ENCODE data around the gene OR6C3. TPM values are rescaled to one million over a fixed set of nuclear protein-coding genes. Genes with fewer than 3 reads are reported as not detected.
"Not testable (repeated sequence)": the region's sequence is repeated elsewhere in the genome, so short reads cannot be mapped to it uniquely, and the experiment has no call there.

OR6C3 gene
- polyA plus RNA-seq (ENCODE audit: insufficient read length in 4 of 4): not detected

DNA sequence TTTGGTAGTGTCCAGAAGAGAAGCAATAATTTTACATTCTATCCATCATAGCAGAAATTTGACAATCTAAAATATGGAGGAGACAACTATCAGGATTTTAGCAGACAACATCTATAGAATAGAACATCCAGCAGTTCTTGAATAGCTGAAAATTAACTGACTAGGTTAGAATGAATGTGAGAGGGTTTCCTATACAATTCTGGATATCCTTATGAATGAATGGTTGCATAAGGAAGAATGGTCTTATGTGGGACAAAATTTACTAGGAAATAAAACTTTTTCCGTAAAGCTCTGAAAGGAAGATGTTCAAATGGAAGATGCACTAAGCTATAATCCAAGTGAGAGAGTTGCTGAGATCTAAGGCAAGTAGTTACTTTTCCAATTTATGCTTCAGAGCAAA lies at the start of gene OR6C3:
OR6C3 (plus strand) TSS at position 301 of the 400 bp plus-strand sequence. CDS start 955 bp downstream, outside the sequence.
- no peak for DNase-seq (ENCODE audit: low read depth in 4 of 4, low spot score in 3 of 4)

DNA sequence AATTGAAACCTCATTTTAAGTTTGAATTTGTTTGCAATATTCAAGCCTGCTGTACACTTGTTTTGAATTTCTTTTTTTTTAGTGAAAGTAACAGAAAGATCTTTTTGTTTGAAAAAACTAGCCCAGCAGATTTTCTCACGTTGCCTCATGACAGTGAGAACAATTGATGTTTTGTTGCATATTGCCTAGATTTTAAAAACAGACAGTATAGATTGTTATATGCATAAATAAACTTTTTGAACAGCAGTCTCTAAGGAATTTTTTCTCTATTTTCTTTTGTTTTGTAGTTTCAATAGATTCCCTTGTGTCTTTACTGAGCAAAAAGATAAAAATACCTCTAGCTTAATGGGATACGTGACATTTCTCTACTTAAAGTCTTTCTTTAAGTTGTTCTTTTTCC lies 49.6 kb upstream of the OR6C3 start:
- DNase-seq (ENCODE audit: low read depth in 4 of 4, low spot score in 3 of 4): no peak

DNA sequence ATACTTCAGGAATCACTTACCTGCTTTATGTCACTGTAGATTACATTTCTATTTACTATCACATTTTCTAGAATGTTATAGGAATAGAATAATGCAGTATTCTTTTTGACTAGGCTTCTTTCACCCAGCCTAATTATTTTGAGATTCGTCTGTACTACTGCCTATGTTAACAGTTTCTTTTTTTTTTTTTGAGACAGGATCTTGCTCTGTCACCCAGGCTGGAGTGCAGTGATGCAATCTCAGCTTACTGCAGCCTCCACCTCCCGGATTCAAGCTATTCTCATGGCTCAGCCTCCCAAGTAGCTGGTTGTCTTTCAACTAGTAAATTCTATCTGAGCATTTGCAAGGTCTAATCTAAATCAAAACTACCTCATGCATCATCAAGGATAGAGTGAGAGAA lies 40.5 kb upstream of the OR6C3 start:
- no peak for DNase-seq (ENCODE audit: low read depth in 4 of 4, low spot score in 3 of 4)

DNA sequence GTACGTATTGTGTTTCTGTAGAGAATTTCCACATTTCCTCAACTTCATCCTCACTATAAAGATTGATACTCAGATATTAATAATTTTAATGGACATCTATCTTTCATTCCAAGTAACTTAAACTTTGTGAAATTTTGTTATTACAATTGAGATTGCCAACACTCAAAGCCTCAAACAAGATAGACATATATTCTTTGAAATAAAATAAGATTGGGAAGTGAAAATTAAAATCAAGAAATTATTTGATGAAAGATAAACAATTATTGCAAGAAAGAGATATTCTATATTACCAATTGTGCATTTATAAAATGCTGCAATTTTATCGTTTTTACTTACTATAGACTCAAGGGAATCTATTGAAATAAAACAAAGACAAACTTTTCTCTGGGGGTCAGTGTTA lies 34.1 kb upstream of the OR6C3 start, which contains the start of gene OR6C6:
OR6C6 (minus strand) TSS at position 101 of the 400 bp plus-strand sequence. CDS start 1,337 bp downstream, outside the sequence.
- DNase-seq (ENCODE audit: low read depth in 4 of 4, low spot score in 3 of 4): no peak

GRCh38 chr12:55314043-55314442 lies 16.5 kb upstream of the OR6C3 start, which contains the start of gene OR6C1:
Gene OR6C1 (plus strand): TSS chr12:55314343. CDS start chr12:55320600, 6,257 bp downstream.
- DNase-seq (ENCODE audit: low read depth in 4 of 4, low spot score in 3 of 4): no peak

DNA sequence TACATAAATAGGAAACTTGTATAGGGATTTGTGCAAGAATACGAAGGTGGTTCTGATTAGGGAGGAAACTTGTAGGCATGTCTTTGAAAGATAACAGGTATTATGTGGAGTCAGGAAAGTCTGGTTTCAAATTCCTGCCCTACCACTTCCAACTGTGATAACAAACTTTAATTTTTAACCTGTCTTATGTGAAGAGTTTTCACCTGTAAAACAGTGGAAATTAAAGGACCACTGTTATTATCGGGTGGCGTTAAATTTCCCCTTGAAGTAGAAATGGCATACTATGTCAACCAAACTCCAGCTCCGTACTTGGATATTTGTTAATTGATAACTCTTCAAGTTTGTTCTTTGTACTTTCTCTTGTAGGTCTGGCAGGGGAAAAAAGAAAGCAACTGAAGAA lies 10.3 kb upstream of the OR6C3 start:
- DNase-seq (ENCODE audit: low read depth in 4 of 4, low spot score in 3 of 4): no peak

DNA sequence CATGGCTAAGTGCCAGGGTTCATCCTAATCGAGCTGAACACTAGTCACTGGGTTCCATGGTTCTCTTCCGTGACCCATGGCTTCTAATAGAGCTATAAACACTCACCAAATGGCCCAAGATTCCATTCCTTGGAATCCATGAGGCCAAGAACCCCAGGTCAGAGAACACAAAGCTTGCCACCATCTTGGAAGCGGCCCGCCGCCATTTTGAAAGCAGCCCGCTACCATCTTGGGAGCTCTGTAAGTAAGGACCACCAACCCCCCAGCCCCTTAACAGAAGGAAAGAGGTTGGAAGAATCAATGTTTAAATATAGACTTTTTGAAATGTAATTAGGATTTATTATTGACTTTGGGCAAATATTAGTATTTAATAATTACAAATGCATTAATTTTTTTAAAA lies 4.7 kb upstream of the OR6C3 start:
- not testable (repeated sequence) for DNase-seq (ENCODE audit: low read depth in 4 of 4, low spot score in 3 of 4)

DNA sequence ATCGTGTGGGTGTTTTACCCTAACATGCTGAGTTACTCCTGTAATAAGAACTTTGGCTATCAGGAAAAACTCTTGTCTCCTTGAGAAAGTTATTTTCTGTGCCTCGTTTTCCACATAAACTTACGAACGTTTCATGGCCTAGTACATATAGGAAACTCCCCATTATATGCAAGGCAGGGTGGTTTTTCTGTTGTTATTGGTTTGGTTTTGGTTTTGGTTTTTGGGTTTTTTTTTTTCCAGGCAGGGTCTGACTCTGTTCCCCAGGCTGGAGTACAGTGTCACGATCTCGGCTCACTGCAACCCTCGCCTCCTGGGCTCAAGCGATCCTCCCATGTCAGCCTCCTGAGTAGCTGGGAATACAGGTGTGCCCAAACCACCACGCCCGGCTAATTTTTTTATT lies 5.5 kb downstream of the OR6C3 start:
- DNase-seq (ENCODE audit: low read depth in 4 of 4, low spot score in 3 of 4): no peak

DNA sequence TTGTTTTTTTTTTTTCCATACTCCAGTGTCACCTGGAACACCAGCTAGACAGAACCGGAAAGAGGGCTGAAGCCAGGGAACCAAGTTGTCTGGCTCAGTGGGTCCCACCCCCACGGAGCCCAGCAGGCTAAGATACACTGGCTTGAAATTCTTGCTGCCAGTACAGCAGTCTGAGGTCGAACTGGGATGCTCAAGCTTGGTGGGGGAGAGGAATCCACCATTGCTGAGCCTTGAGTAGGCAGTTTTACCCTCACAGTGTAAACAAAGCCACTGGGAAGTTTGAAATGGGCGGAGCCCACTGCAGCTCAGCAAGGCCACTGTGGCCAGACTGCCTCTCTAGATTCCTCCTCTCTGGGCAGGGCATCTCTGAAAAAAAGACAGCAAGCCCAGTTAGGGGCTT lies 24.8 kb downstream of the OR6C3 start:
- not testable (repeated sequence) for DNase-seq (ENCODE audit: low read depth in 4 of 4, low spot score in 3 of 4)

DNA sequence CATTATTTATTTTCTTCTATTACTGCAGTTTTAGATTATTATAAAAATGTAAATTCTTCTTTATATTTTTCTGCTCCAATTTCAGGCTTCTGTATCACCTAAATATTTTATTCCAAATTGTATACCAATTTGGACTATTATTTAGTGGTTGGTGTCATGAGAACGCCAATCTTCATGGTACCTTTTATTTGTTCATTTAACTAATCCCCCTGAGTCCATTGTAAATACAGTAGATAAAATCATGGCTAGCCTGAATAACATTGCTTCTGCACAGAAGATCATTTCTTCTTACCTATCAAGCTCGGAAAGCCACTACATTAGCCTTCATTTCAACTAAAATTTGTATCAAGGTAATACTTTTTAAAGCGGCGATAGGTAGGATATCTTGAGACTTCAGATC lies 32.1 kb downstream of the OR6C3 start, which contains the start of gene OR6C75:
OR6C75 (plus strand) TSS at position 301 of the 400 bp plus-strand sequence. CDS start 2,136 bp downstream, outside the sequence.
- DNase-seq (ENCODE audit: low read depth in 4 of 4, low spot score in 3 of 4): no peak

DNA sequence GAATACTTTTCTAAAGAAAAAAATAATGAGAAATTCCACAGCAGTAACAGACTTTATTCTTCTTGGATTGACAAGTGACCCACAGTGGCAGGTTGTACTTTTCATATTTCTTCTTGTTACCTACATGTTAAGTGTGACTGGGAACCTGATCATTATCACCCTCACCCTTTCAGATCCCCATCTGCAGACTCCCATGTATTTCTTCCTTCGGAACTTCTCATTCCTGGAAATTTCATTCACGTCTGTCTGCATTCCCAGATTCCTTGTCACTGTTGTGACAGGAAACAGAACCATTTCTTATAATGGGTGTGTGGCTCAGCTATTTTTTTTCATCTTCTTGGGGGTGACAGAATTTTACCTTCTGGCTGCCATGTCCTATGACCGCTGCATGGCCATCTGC lies 34.5 kb downstream of the OR6C3 start:
- no peak for DNase-seq (ENCODE audit: low read depth in 4 of 4, low spot score in 3 of 4)

DNA sequence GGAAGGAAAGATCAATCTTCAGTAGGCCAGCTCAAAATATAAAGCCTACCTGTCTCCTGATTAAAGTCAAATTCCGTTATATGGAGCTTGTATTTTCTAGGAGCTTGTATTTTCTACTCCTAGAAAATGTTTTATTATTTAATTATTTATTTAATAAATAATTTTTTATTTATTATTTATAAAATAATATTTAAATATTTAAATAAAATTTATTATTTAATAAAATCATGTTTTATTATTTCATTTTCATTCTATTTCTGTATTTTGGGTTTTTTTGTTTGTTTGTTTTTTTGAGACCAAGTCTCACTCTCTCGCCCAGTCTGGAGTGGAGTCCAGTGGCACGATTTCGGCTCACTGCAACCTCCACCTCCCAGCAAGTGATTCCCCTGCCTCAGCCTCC lies 42.0 kb downstream of the OR6C3 start:
- DNase-seq (ENCODE audit: low read depth in 4 of 4, low spot score in 3 of 4): no peak

Other genes starting within 250 kb of the OR6C3 start
- not detected for gene OR9K2, start 204.3 kb upstream of the OR6C3 start, polyA plus RNA-seq (ENCODE audit: insufficient read length in 4 of 4)
- not detected for gene OR10A7, start 109.7 kb upstream of the OR6C3 start, polyA plus RNA-seq (ENCODE audit: insufficient read length in 4 of 4)
- not detected for gene OR6C74, start 86.1 kb upstream of the OR6C3 start, polyA plus RNA-seq (ENCODE audit: insufficient read length in 4 of 4)
- gene OR6C6, start 34.2 kb upstream of the OR6C3 start, polyA plus RNA-seq (ENCODE audit: insufficient read length in 4 of 4): not detected
- gene OR6C1, start 16.4 kb upstream of the OR6C3 start, polyA plus RNA-seq (ENCODE audit: insufficient read length in 4 of 4): not detected
- gene OR6C75, start 32.2 kb downstream of the OR6C3 start, polyA plus RNA-seq (ENCODE audit: insufficient read length in 4 of 4): under 1 TPM in 1 of 4 donors, not detected in 3; 0.04 TPM
- not detected for gene OR6C65, start 69.8 kb downstream of the OR6C3 start, polyA plus RNA-seq (ENCODE audit: insufficient read length in 4 of 4)
- not detected for gene OR6C76, start 95.5 kb downstream of the OR6C3 start, polyA plus RNA-seq (ENCODE audit: insufficient read length in 4 of 4)
- gene OR6C2, start 113.3 kb downstream of the OR6C3 start, polyA plus RNA-seq (ENCODE audit: insufficient read length in 4 of 4): not detected
- not detected for gene OR6C70, start 139.4 kb downstream of the OR6C3 start, polyA plus RNA-seq (ENCODE audit: insufficient read length in 4 of 4)
- not detected for gene OR6C68, start 161.6 kb downstream of the OR6C3 start, polyA plus RNA-seq (ENCODE audit: insufficient read length in 4 of 4)
- gene OR6C4, start 218.9 kb downstream of the OR6C3 start, polyA plus RNA-seq (ENCODE audit: insufficient read length in 4 of 4): not detected
- gene OR2AP1, start 241.7 kb downstream of the OR6C3 start, polyA plus RNA-seq (ENCODE audit: insufficient read length in 4 of 4): not detected

Measured in left renal pelvis (tissue), 4 donors.